C4-2B (cell line): Measurements from ENCODE around the gene CHST8.

Experiments
- H3K27ac ChIP-seq: fragments of 450-650 bp; 2 replicates; pipeline ENCODE4 v1.5.1; 2017
- CTCF ChIP-seq: fragments of 450-650 bp; conservative IDR thresholded peaks from 2 replicates; pipeline ENCODE4 v1.5.1; 2017; ENCODE audit warnings: mild to moderate bottlenecking
- ZFX ChIP-seq: fragments of 450-650 bp; IDR thresholded peaks from 2 replicates; pipeline ENCODE4 v1.6.1; 2017

CHST8 gene

GRCh38 chr19:33769208-33769607 is 147.5 kb downstream of the CHST8 start:
- H3K27ac ChIP-seq, result no peak overlapping the region
- TF ChIP-seq ZFX (no peak), CTCF (no peak)

- no peak overlapping the region for H3K27ac ChIP-seq
- no peak for TF ChIP-seq ZFX
- no peak for TF ChIP-seq CTCF
These were observed 148.4 kb downstream of the CHST8 start for GRCh38 chr19:33770107-33770506.

- H3K27ac ChIP-seq, result no peak overlapping the region
- TF ChIP-seq CTCF, result peak; percentile 89
- no peak for TF ChIP-seq ZFX
These were observed 149.8 kb downstream of the CHST8 start for GRCh38 chr19:33771384-33772101.

DNA sequence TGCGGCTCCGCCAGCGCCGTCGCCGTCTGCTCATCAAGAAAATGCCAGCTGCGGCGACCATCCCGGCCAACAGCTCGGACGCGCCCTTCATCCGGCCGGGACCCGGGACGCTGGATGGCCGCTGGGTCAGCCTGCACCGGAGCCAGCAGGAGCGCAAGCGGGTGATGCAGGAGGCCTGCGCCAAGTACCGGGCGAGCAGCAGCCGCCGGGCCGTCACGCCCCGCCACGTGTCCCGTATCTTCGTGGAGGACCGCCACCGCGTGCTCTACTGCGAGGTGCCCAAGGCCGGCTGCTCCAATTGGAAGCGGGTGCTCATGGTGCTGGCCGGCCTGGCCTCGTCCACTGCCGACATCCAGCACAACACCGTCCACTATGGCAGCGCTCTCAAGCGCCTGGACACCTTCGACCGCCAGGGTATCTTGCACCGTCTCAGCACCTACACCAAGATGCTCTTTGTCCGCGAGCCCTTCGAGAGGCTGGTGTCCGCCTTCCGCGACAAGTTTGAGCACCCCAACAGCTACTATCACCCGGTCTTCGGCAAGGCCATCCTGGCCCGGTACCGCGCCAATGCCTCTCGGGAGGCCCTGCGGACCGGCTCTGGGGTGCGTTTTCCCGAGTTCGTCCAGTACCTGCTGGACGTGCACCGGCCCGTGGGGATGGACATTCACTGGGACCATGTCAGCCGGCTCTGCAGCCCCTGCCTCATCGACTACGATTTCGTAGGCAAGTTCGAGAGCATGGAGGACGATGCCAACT is 150.5 kb downstream of the CHST8 start:
- no peak overlapping the region for H3K27ac ChIP-seq
- no peak for TF ChIP-seq CTCF
- TF ChIP-seq ZFX, result no peak

- no peak overlapping the region for H3K27ac ChIP-seq
- TF ChIP-seq ZFX, result no peak
- TF ChIP-seq CTCF, result no peak
These were observed 151.1 kb downstream of the CHST8 start for GRCh38 chr19:33772858-33773180.

DNA sequence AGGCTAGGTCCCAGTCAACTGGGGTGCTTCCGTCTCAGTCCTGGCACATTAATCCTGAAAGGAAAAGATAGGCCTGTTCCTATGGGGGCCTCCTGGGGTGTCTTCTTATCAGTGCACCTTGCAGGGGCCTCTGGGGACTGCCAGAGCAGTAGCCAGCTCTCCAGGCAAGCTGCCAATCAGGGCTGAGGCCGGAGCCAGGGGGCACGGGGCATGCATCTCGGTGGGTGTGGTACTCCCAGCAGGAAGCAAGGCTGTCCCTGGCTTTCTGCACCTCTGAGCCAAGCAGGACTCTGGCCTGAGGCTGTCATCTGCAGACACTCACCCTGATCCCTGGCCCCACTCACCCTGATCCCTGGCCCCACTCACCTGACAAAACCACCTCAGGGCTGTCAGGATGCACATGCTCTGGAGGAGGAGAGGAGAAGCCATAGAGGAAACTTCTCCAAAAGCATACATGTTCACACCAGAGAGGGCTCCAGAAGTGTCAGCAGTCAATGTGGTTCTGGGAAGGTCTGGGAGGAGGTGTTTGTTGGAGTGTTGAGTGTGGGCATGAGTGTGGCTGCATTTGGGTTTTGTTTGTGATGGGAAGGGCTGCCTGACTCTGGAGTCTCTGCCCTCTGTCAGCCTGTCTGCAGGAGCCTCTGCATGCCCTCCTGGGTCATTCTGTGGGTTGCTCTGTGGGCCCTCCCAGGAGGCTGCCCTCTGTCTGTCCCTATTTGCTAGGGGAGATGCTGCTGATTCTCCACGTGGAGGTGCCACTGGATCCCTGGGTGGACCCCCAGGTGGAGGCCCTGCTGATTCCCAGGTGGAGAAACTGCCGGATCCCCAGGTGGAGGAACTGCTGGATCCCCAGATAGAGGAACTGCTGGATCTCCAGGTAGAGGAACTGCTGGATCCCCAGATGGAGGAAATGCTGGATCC is 152.2 kb downstream of the CHST8 start:
- TF ChIP-seq ZFX (no peak), CTCF (no peak)
- H3K27ac ChIP-seq, result no peak overlapping the region

DNA sequence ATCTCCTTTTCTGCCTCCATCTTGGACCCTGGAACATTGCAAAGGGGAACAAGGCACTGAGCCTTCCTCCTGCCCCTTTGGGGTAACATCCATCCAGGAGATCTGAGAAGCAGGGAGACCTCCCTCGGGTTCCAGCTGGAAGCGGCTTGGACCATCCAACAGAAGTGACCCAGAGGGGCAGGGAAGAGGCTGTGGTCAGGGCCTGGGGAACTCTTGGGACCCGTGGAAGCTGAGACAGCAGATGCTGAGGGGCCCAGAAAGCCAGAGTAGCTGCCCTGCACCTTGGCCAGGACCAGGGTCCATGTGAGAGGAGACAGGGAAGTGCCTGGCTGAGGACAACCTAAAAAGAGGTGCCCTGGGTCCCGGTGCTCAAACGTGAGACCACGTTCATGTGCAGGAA is 153.0 kb downstream of the CHST8 start:
- no peak overlapping the region for H3K27ac ChIP-seq
- TF ChIP-seq ZFX (no peak), CTCF (no peak)
